Fibroblast of lung (primary cell): ENCODE results near the gene ZNF654. TPM values are rescaled to one million over a fixed set of nuclear protein-coding genes. Genes with fewer than 3 reads are reported as not detected.
"Not testable (repeated sequence)": the region's sequence is repeated elsewhere in the genome, so short reads cannot be mapped to it uniquely, and the experiment has no call there.

Experiments
- DNase-seq, 2 donors: peaks; one replicate each; pipeline versions ENCODE4 v3.0.0 to v3.0.0-alpha.2; 2010; ENCODE audit warnings: low read depth in 2 of 2
- H2AFZ ChIP-seq: 2 replicates; pipeline ENCODE4 v1.5.1; 2012; ENCODE audit warnings: low read length, control low read depth, inconsistent platforms
- H3K27ac ChIP-seq: 2 replicates; pipeline ENCODE4 v1.5.1; 2011; ENCODE audit warnings: low read length, control low read depth; ENCODE audit not compliant: insufficient read depth
- H3K27me3 ChIP-seq: 2 replicates; pipeline ENCODE4 v1.5.1; 2011; ENCODE audit warnings: mild to moderate bottlenecking, low read length; ENCODE audit not compliant: control insufficient read depth, insufficient read depth
- H3K36me3 ChIP-seq: 2 replicates; pipeline ENCODE4 v1.5.1; 2011; ENCODE audit warnings: low read length; ENCODE audit not compliant: control insufficient read depth, insufficient read depth
- H3K4me1 ChIP-seq: 2 replicates; pipeline ENCODE4 v1.5.1; 2011; ENCODE audit warnings: low read length; ENCODE audit not compliant: control insufficient read depth, insufficient read depth; ENCODE audit errors: extremely low read depth
- H3K4me2 ChIP-seq: 2 replicates; pipeline ENCODE4 v1.5.1; 2011; ENCODE audit warnings: low read length, control low read depth; ENCODE audit not compliant: insufficient read depth; ENCODE audit errors: extremely low read depth
- H3K4me3 ChIP-seq, 4 experiments: fragments of 200-600 bp in 1 of 4; sonication (generic) in 1 of 4; replicated peaks in 1 of 4; 2 replicates each; pipeline ENCODE4 v1.5.1; 2011 to 2016; ENCODE audit warnings: low read length in 4 of 4, low read depth in 3 of 4, mild to moderate bottlenecking in 3 of 4, control low read depth in 2 of 4, inconsistent platforms in 1 of 4, mixed read lengths in 1 of 4; ENCODE audit not compliant: insufficient read depth in 1 of 4; ENCODE audit errors: control extremely low read depth in 1 of 4
- H3K79me2 ChIP-seq: 2 replicates; pipeline ENCODE4 v1.5.1; 2012; ENCODE audit warnings: mild to moderate bottlenecking, low read length, inconsistent platforms; ENCODE audit not compliant: control insufficient read depth, insufficient read depth
- H3K9ac ChIP-seq: 2 replicates; pipeline ENCODE4 v1.5.1; 2011; ENCODE audit warnings: mild to moderate bottlenecking, low read length, control low read depth; ENCODE audit not compliant: insufficient read depth
- H3K9me3 ChIP-seq: 2 replicates; pipeline ENCODE4 v1.5.1; 2012; ENCODE audit warnings: low read depth, low read length; ENCODE audit not compliant: control insufficient read depth, insufficient read depth
- H4K20me1 ChIP-seq: 2 replicates; pipeline ENCODE4 v1.5.1; 2011; ENCODE audit warnings: low read length; ENCODE audit not compliant: control insufficient read depth, insufficient read depth; ENCODE audit errors: extremely low read depth
- EZH2 ChIP-seq: IDR thresholded peaks from 2 replicates; pipeline ENCODE4 v1.5.1; 2012; ENCODE audit warnings: low read length, control low read depth, mild to moderate bottlenecking; ENCODE audit errors: missing control alignments
- polyA minus RNA-seq: library from RNA; depleted of rRNA, polyadenylated mRNA; stranded (reverse); fragments of >200 nt; gene quantifications from 2 replicates; pipeline ENCODE4 v1.2.3, GENCODE V29; 2011; ENCODE audit warnings: low replicate concordance
- polyA plus RNA-seq, 2 donors: library from polyadenylated mRNA; depleted of rRNA in 1 of 2; stranded (reverse) in 1 of 2; unstranded in 1 of 2; fragments of >200 nt; gene quantifications; 2 replicates each; pipeline ENCODE4 v1.2.1, GENCODE V29; 2011 to 2012; ENCODE audit warnings: missing spikeins in 1 of 2
- total RNA-seq: library from RNA; depleted of rRNA; stranded (reverse); fragments of >200 nt; gene quantifications from 2 replicates; pipeline ENCODE4 v1.2.1, GENCODE V29; 2014
- TF ChIP-seq, protein P1 (sequence below), 2 donors: IDR thresholded peaks in 1 of 2; conservative IDR thresholded peaks in 1 of 2; 1 replicate in 1 of 2; 2 replicates in 1 of 2; pipeline ENCODE4 v1.5.1; 2011 to 2012; ENCODE audit warnings: low read length in 2 of 2, control low read depth in 1 of 2, inconsistent platforms in 1 of 2, low read depth in 1 of 2, mild to moderate bottlenecking in 1 of 2

Gene ZNF654
- total RNA-seq (14.4 and 16.3 TPM in 2 replicates), polyA plus RNA-seq (4.3 and 6.5 TPM in 2 replicates), polyA minus RNA-seq (1.4 and 3.2 TPM in 2 replicates)
- 3.4 and 6.2 TPM in 2 replicates for polyA plus RNA-seq (2012)

- peak; percentile 99 for DNase-seq
- H3K4me3 ChIP-seq, result peak within 1 kb of the TSS; percentile 86 to 95 (median 94)
- H3K27ac ChIP-seq, result peak within 1 kb of the TSS; percentile 88
- no peaks in the 10 kb centered on the region for H3K9me3 ChIP-seq
- peak within 1 kb of the TSS; percentile 80 for H2AFZ ChIP-seq
- H3K79me2 ChIP-seq, result peaks cover 71% of the 10 kb centered on the region
- H4K20me1 ChIP-seq, result no peaks in the 10 kb centered on the region
- H3K4me1 ChIP-seq, result peaks cover 2% of the 10 kb centered on the region
- no peak for TF ChIP-seq EZH2
- TF ChIP-seq, protein P1, sequence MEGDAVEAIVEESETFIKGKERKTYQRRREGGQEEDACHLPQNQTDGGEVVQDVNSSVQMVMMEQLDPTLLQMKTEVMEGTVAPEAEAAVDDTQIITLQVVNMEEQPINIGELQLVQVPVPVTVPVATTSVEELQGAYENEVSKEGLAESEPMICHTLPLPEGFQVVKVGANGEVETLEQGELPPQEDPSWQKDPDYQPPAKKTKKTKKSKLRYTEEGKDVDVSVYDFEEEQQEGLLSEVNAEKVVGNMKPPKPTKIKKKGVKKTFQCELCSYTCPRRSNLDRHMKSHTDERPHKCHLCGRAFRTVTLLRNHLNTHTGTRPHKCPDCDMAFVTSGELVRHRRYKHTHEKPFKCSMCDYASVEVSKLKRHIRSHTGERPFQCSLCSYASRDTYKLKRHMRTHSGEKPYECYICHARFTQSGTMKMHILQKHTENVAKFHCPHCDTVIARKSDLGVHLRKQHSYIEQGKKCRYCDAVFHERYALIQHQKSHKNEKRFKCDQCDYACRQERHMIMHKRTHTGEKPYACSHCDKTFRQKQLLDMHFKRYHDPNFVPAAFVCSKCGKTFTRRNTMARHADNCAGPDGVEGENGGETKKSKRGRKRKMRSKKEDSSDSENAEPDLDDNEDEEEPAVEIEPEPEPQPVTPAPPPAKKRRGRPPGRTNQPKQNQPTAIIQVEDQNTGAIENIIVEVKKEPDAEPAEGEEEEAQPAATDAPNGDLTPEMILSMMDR (conservative IDR thresholded peaks at IDR 0.05 in 1 of 2, IDR thresholded peaks at IDR 0.05 in 1 of 2; ENCODE audit: low read depth in 1 of 2, low read length in 2 of 2), result no peak
- H3K4me2 ChIP-seq, result peak within 1 kb of the TSS; percentile 86
- H3K9ac ChIP-seq, result peak within 1 kb of the TSS; percentile 88
- H3K36me3 ChIP-seq, result peaks cover 7% of the 10 kb centered on the region
- H3K27me3 ChIP-seq, result no peaks in the 10 kb centered on the region
Measured at GRCh38 chr3:88058581-88059379, at the start of gene ZNF654, which contains the start of gene CGGBP1. Gene ZNF654 (plus strand): TSS chr3:88059255. CDS start chr3:88059320, 65 bp downstream. Gene CGGBP1 (minus strand): TSS chr3:88059005. CDS start chr3:88055976, 3,029 bp downstream.

DNA sequence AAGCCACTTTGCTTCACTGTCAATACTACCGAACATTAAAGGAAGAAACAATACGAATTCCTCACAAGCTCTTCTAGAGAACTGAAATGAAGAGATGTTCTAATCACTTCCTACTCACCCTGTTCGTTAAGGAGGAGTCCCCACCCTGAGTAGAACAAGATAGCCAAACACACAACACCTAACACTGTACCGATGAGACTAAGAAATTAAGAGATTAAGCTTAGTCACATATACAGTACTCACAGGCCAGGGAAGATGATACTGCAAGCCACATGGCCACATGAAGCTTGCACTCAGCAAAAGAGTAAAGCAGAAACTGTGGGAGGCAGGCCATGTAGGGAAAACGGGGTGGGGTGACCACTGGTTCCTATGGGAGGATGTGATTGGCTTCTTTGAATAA lies 48.2 kb upstream of the ZNF654 start:
- H3K4me2 ChIP-seq, result no peak overlapping the region
- no peaks in the 10 kb centered on the region for H3K4me1 ChIP-seq
- H2AFZ ChIP-seq, result no peak overlapping the region
- no peak for TF ChIP-seq EZH2
- TF ChIP-seq, protein P1 (conservative IDR thresholded peaks at IDR 0.05 in 1 of 2, IDR thresholded peaks at IDR 0.05 in 1 of 2; ENCODE audit: low read depth in 1 of 2, low read length in 2 of 2), result no peak
- no peaks in the 10 kb centered on the region for H4K20me1 ChIP-seq
- H3K79me2 ChIP-seq, result no peaks in the 10 kb centered on the region
- H3K9ac ChIP-seq, result no peak overlapping the region
- DNase-seq, result no peak
- H3K4me3 ChIP-seq, result no peak overlapping the region
- no peaks in the 10 kb centered on the region for H3K36me3 ChIP-seq
- no peaks in the 10 kb centered on the region for H3K9me3 ChIP-seq
- no peak overlapping the region for H3K27ac ChIP-seq
- no peaks in the 10 kb centered on the region for H3K27me3 ChIP-seq

DNA sequence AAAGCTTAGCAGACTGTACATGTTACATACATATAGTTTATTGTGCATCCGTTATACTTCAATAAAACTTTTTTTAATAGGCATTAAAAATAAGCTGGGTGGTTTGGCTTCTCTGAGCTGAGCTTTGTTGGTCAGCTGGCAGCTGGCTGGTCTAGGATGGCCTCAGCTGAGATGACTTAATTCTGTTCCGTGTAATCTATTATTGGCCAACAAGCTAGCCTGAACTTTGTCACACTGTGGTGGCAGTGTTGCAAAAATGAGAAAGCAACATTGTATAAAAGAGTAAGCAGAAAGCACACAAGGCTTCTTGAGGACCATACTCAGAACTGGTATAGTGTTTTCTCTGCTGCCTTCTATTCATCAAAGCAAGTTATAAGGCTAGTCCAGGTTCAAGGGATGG lies 45.5 kb upstream of the ZNF654 start:
- Histone ChIP-seq H4K20me1 (no peaks in the 10 kb centered on the region), H3K9me3 (no peaks in the 10 kb centered on the region), H3K4me3 (no peak overlapping the region), H3K9ac (no peak overlapping the region), H3K36me3 (no peaks in the 10 kb centered on the region), H3K27ac (no peak overlapping the region), H3K4me2 (no peak overlapping the region), H2AFZ (no peak overlapping the region), H3K4me1 (no peaks in the 10 kb centered on the region), H3K27me3 (no peaks in the 10 kb centered on the region), H3K79me2 (no peaks in the 10 kb centered on the region)
- no peak for DNase-seq
- no peak for TF ChIP-seq EZH2
- TF ChIP-seq, protein P1 (conservative IDR thresholded peaks at IDR 0.05 in 1 of 2, IDR thresholded peaks at IDR 0.05 in 1 of 2; ENCODE audit: low read depth in 1 of 2, low read length in 2 of 2), result no peak

DNA sequence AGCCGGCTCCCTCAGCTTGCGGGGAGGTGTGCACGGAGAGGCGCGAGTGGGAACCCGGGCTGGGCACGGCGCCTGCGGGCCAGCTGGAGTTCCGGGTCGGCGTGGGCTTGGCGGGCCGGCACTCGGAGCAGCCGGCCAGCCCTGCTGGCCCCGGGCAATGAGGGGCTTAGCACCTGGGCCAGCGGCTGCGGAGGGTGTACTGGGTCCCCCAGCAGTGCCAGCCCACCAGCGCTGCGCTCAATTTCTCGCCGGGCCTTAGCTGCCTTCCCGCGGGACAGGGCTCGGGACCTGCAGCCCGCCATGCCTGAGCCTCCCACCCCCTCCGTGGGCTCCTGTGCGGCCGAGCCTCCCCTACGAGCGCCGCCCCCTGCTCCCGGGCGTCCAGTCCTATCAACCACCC lies 43.4 kb upstream of the ZNF654 start:
- H3K4me3 ChIP-seq, H3K27me3 ChIP-seq, H3K9ac ChIP-seq, H3K4me2 ChIP-seq, H3K4me1 ChIP-seq, DNase-seq, H3K36me3 ChIP-seq, H3K79me2 ChIP-seq, H3K9me3 ChIP-seq, H3K27ac ChIP-seq, H4K20me1 ChIP-seq, H2AFZ ChIP-seq: not testable (repeated sequence)
